DOHH2 (cell line): ENCODE data around the gene LSM3.

Experiments used
- CTCF ChIP-seq: fragments of 200-600 bp; sonication (generic); IDR thresholded peaks from one replicate; pipeline ENCODE4 v1.5.1; 2014; ENCODE audit warnings: antibody characterized with exemption, mild to moderate bottlenecking, low read depth, low read length; ENCODE audit not compliant: poor library complexity, severe bottlenecking
- EZH2phosphoT487 ChIP-seq: fragments of 200-600 bp; sonication (generic); IDR thresholded peaks from 2 replicates; pipeline ENCODE4 v1.6.1; 2017; ENCODE audit warnings: borderline replicate concordance, mild to moderate bottlenecking, antibody characterized with exemption, low read length, moderate library complexity, mixed read lengths

- TF ChIP-seq CTCF, result no peak
- TF ChIP-seq EZH2phosphoT487, result no peak
Observed at GRCh38 chr3:14181253-14181652, 2.6 kb downstream of the LSM3 start.
